ENCODE results near the gene CREG2.

The CREG2 gene

GRCh38 chr2:101408925-101409324 is 21.6 kb upstream of the CREG2 start:
- Histone ChIP-seq H3K4me1 (ENCODE audit: control insufficient read depth, insufficient read depth, low read length, poor library complexity, severe bottlenecking) (no peaks in the 10 kb centered on the region), H3K36me3 (ENCODE audit: control insufficient read depth, insufficient read depth, low read length) (no peaks in the 10 kb centered on the region), H3K27ac (ENCODE audit: low read depth, low read length, severe bottlenecking) (no peak overlapping the region), H3K9me3 (ENCODE audit: control insufficient read depth, low read length) (no peaks in the 10 kb centered on the region), H3K4me3 (ENCODE audit: extremely low read depth, insufficient read depth, low read length, poor library complexity, severe bottlenecking) (no peak overlapping the region)
- 75 to 84% methylated on average over 5 of the region's 6 CpGs for WGBS, 2 experiments (ENCODE audit: insufficient coverage in 2 of 2)

GRCh38 chr2:101405351-101405899 is 18.1 kb upstream of the CREG2 start:
- 67% methylated on average over 1 of the region's 7 CpGs; no CpG with 5 or more reads in 1 of the 2 experiments for WGBS, 2 experiments (ENCODE audit: insufficient coverage in 2 of 2)
- Histone ChIP-seq H3K4me1 (ENCODE audit: control insufficient read depth, insufficient read depth, low read length, poor library complexity, severe bottlenecking) (no peaks in the 10 kb centered on the region), H3K27ac (ENCODE audit: low read depth, low read length, severe bottlenecking) (no peak overlapping the region), H3K9me3 (ENCODE audit: control insufficient read depth, low read length) (no peaks in the 10 kb centered on the region), H3K36me3 (ENCODE audit: control insufficient read depth, insufficient read depth, low read length) (no peaks in the 10 kb centered on the region), H3K4me3 (ENCODE audit: extremely low read depth, insufficient read depth, low read length, poor library complexity, severe bottlenecking) (no peak overlapping the region)

- no CpG with 5 or more reads among the region's 1 CpG for WGBS, 2 experiments (ENCODE audit: insufficient coverage in 2 of 2)
- no peaks in the 10 kb centered on the region for H3K9me3 ChIP-seq (ENCODE audit: control insufficient read depth, low read length)
Observed at GRCh38 chr2:101403745-101404144, 16.4 kb upstream of the CREG2 start.

GRCh38 chr2:101402630-101403029 is 15.3 kb upstream of the CREG2 start:
- Histone ChIP-seq H3K4me3 (ENCODE audit: extremely low read depth, insufficient read depth, low read length, poor library complexity, severe bottlenecking) (no peak overlapping the region), H3K4me1 (ENCODE audit: control insufficient read depth, insufficient read depth, low read length, poor library complexity, severe bottlenecking) (no peaks in the 10 kb centered on the region), H3K36me3 (ENCODE audit: control insufficient read depth, insufficient read depth, low read length) (no peaks in the 10 kb centered on the region), H3K9me3 (ENCODE audit: control insufficient read depth, low read length) (no peaks in the 10 kb centered on the region), H3K27ac (ENCODE audit: low read depth, low read length, severe bottlenecking) (no peak overlapping the region)
- 93 to 97% methylated on average over 6 of the region's 6 CpGs for WGBS, 2 experiments (ENCODE audit: insufficient coverage in 2 of 2)

More at GRCh38 chr2:101403745-101404144, 16.4 kb upstream of the CREG2 start:
- Histone ChIP-seq H3K4me1 (ENCODE audit: control insufficient read depth, insufficient read depth, low read length, poor library complexity, severe bottlenecking) (no peaks in the 10 kb centered on the region), H3K4me3 (ENCODE audit: extremely low read depth, insufficient read depth, low read length, poor library complexity, severe bottlenecking) (no peak overlapping the region), H3K27ac (ENCODE audit: low read depth, low read length, severe bottlenecking) (no peak overlapping the region), H3K36me3 (ENCODE audit: control insufficient read depth, insufficient read depth, low read length) (no peaks in the 10 kb centered on the region)

GRCh38 chr2:101401906-101402305 is 14.6 kb upstream of the CREG2 start:
- 71 to 80% methylated on average over 1 to 4 of the region's 5 CpGs for WGBS, 2 experiments (ENCODE audit: insufficient coverage in 2 of 2)

GRCh38 chr2:101401326-101401665 is 14.0 kb upstream of the CREG2 start:
- H3K36me3 ChIP-seq (ENCODE audit: control insufficient read depth, insufficient read depth, low read length), result no peaks in the 10 kb centered on the region
- 93 to 95% methylated on average over 7 to 8 of the region's 8 CpGs for WGBS, 2 experiments (ENCODE audit: insufficient coverage in 2 of 2)
- no peak overlapping the region for H3K27ac ChIP-seq (ENCODE audit: low read depth, low read length, severe bottlenecking)
- no peaks in the 10 kb centered on the region for H3K4me1 ChIP-seq (ENCODE audit: control insufficient read depth, insufficient read depth, low read length, poor library complexity, severe bottlenecking)
- H3K9me3 ChIP-seq (ENCODE audit: control insufficient read depth, low read length), result no peaks in the 10 kb centered on the region
- H3K4me3 ChIP-seq (ENCODE audit: extremely low read depth, insufficient read depth, low read length, poor library complexity, severe bottlenecking), result no peak overlapping the region

More at GRCh38 chr2:101401906-101402305, 14.6 kb upstream of the CREG2 start:
- Histone ChIP-seq H3K4me3 (ENCODE audit: extremely low read depth, insufficient read depth, low read length, poor library complexity, severe bottlenecking) (no peak overlapping the region), H3K4me1 (ENCODE audit: control insufficient read depth, insufficient read depth, low read length, poor library complexity, severe bottlenecking) (no peaks in the 10 kb centered on the region), H3K27ac (ENCODE audit: low read depth, low read length, severe bottlenecking) (no peak overlapping the region), H3K36me3 (ENCODE audit: control insufficient read depth, insufficient read depth, low read length) (no peaks in the 10 kb centered on the region), H3K9me3 (ENCODE audit: control insufficient read depth, low read length) (no peaks in the 10 kb centered on the region)

GRCh38 chr2:101400506-101401325 is 13.4 kb upstream of the CREG2 start:
- WGBS, 2 experiments (ENCODE audit: insufficient coverage in 2 of 2), result 79 to 86% methylated on average over 15 to 18 of the region's 18 CpGs
- Histone ChIP-seq H3K4me1 (ENCODE audit: control insufficient read depth, insufficient read depth, low read length, poor library complexity, severe bottlenecking) (no peaks in the 10 kb centered on the region), H3K36me3 (ENCODE audit: control insufficient read depth, insufficient read depth, low read length) (no peaks in the 10 kb centered on the region), H3K9me3 (ENCODE audit: control insufficient read depth, low read length) (no peaks in the 10 kb centered on the region), H3K27ac (ENCODE audit: low read depth, low read length, severe bottlenecking) (no peak overlapping the region), H3K4me3 (ENCODE audit: extremely low read depth, insufficient read depth, low read length, poor library complexity, severe bottlenecking) (no peak overlapping the region)

GRCh38 chr2:101400048-101400447 is 12.7 kb upstream of the CREG2 start:
- no peak overlapping the region for H3K27ac ChIP-seq (ENCODE audit: low read depth, low read length, severe bottlenecking)
- H3K4me3 ChIP-seq (ENCODE audit: extremely low read depth, insufficient read depth, low read length, poor library complexity, severe bottlenecking), result no peak overlapping the region
- no peaks in the 10 kb centered on the region for H3K9me3 ChIP-seq (ENCODE audit: control insufficient read depth, low read length)
- no peaks in the 10 kb centered on the region for H3K36me3 ChIP-seq (ENCODE audit: control insufficient read depth, insufficient read depth, low read length)
- H3K4me1 ChIP-seq (ENCODE audit: control insufficient read depth, insufficient read depth, low read length, poor library complexity, severe bottlenecking), result no peaks in the 10 kb centered on the region
- WGBS, 2 experiments (ENCODE audit: insufficient coverage in 2 of 2), result 85 to 87% methylated on average over 5 to 8 of the region's 8 CpGs

DNA sequence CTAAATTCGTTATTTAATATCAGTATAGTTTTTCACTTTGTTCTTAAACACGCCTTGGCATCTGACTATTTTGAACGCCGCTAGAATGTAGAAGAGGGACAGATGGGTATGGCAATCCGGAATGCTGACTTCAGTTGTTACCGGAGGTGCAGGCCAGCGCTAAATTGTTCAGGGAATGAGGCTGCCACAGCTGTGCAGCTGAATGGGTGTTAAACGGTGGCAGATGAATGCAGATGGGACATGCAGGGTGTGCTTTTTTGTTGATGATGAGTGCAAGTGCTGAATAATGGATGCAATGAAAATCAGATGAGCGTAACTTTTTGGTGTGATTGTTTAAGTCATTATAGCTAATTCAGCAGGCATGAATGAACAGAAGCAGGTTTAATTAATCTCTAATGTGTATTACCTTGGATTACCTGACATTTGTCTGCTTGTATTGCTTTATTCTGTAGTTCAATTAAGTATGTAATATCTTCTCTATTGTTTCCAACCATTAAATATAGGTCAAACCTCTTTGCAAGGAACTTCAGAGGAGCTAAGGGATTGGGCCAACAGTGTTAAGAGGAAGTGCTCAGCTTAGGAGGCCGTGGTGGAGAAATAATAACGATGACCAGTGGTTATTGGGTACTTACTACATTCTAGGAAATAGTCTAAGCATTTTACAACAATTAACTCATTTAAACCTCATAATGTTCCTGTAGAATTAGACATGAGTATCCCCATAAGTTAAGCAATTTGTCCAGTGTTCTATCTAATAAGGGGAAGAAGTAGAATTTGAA is 11.9 kb upstream of the CREG2 start:
- Histone ChIP-seq H3K36me3 (ENCODE audit: control insufficient read depth, insufficient read depth, low read length) (no peaks in the 10 kb centered on the region), H3K9me3 (ENCODE audit: control insufficient read depth, low read length) (no peaks in the 10 kb centered on the region), H3K4me1 (ENCODE audit: control insufficient read depth, insufficient read depth, low read length, poor library complexity, severe bottlenecking) (no peaks in the 10 kb centered on the region), H3K4me3 (ENCODE audit: extremely low read depth, insufficient read depth, low read length, poor library complexity, severe bottlenecking) (no peak overlapping the region), H3K27ac (ENCODE audit: low read depth, low read length, severe bottlenecking) (no peak overlapping the region)
- WGBS, 2 experiments (ENCODE audit: insufficient coverage in 2 of 2), result 89% methylated on average over 8 to 10 of the region's 11 CpGs

DNA sequence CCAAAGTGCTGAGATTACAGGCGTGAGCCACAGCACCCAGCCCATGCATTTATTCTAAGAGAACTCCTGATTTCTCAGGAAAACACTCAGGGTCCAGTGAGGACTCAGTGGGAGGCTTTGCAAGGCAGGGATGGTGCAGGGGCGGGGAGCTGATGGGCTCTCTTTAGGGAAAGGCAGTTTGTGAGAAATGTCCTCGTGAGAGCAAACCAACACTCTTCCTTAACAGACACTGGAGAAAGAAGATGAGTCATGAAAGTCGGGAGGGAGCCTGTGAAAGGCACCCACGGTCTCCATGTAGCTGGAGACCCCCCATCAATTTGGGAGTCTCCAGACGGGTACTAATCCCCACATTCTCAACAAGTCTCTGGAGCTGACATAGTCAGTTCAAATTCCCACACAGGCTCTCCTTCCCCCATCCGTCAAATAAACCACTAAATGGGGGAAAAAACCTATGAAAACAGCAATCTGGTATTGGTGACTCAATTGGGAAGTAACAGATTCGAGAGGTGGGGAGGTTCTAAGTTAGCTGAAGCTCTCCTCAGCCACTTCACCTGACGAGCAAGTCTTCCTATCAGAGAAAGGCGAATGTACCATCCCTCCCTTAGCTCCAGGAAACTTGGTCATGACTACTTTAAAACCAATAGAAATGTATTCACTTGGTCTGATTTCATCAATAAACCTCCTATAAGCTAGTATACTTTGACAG is 11.0 kb upstream of the CREG2 start:
- Histone ChIP-seq H3K4me3 (ENCODE audit: extremely low read depth, insufficient read depth, low read length, poor library complexity, severe bottlenecking) (no peak overlapping the region), H3K27ac (ENCODE audit: low read depth, low read length, severe bottlenecking) (no peak overlapping the region), H3K9me3 (ENCODE audit: control insufficient read depth, low read length) (no peaks in the 10 kb centered on the region), H3K4me1 (ENCODE audit: control insufficient read depth, insufficient read depth, low read length, poor library complexity, severe bottlenecking) (no peaks in the 10 kb centered on the region), H3K36me3 (ENCODE audit: control insufficient read depth, insufficient read depth, low read length) (no peaks in the 10 kb centered on the region)
- WGBS, 2 experiments (ENCODE audit: insufficient coverage in 2 of 2), result 51 to 68% methylated on average over 2 to 5 of the region's 10 CpGs
